WTC11 (cell line): Measurements from ENCODE around the gene CITED4. TPM values are rescaled to one million over a fixed set of nuclear protein-coding genes. Genes with fewer than 3 reads are reported as not detected.

Source experiments
- ATAC-seq: fragments of 200-7000 bp; cut with Tn5 transposase; 2 replicates; pipeline ENCODE4 v1.10.0; 2021; ENCODE audit warnings: mild to moderate bottlenecking, moderate library complexity
- CTCF ChIA-PET: fragments of 300-600 bp; sonication (Branson Sonifier 250); formaldehyde crosslinking; loops from one replicate; lab custom pipeline; 2021; ENCODE audit warnings: antibody characterized with exemption; lab: Charles Lee
- POLR2A ChIA-PET: fragments of 350-600 bp; sonication (Branson Sonifier 250); formaldehyde crosslinking; loops from one replicate; lab custom pipeline; 2021; ENCODE audit warnings: antibody characterized with exemption; lab: Charles Lee
- DNase-seq: peaks from one replicate; pipeline ENCODE4 v3.0.0; 2021; ENCODE audit warnings: low spot score
- H3K27ac Mint-ChIP-seq: 2 replicates; pipeline ENCODE4 v1.8.0; 2021; ENCODE audit warnings: mixed read lengths
- H3K27me3 Mint-ChIP-seq: 2 replicates; pipeline ENCODE4 v1.8.0; 2021; ENCODE audit warnings: low read depth, mild to moderate bottlenecking, moderate library complexity, mixed read lengths
- H3K36me3 Mint-ChIP-seq: 2 replicates; pipeline ENCODE4 v1.8.0; 2021; ENCODE audit warnings: mixed read lengths
- H3K4me1 Mint-ChIP-seq: 2 replicates; pipeline ENCODE4 v1.8.0; 2022; ENCODE audit warnings: mixed read lengths
- H3K4me3 Mint-ChIP-seq: 2 replicates; pipeline ENCODE4 v1.8.0; 2021; ENCODE audit warnings: mild to moderate bottlenecking, moderate library complexity, mixed read lengths
- H3K9me3 Mint-ChIP-seq: 2 replicates; pipeline ENCODE4 v1.8.0; 2021; ENCODE audit warnings: mixed read lengths
- CBFB ChIP-seq: sonication (generic); formaldehyde crosslinking; IDR thresholded peaks from 2 replicates; pipeline ENCODE4 v1.8.1; 2022; ENCODE audit warnings: mild to moderate bottlenecking, low read depth, missing genetic modification reagents
- ELF4 ChIP-seq: sonication (generic); formaldehyde crosslinking; IDR thresholded peaks from 2 replicates; pipeline ENCODE4 v1.8.1; 2022; ENCODE audit warnings: low read depth, mild to moderate bottlenecking, moderate library complexity, missing genetic modification reagents
- FOXJ3 ChIP-seq: sonication (generic); formaldehyde crosslinking; IDR thresholded peaks from 2 replicates; pipeline ENCODE4 v1.9.0; 2021; ENCODE audit warnings: missing genetic modification reagents, mild to moderate bottlenecking, borderline replicate concordance
- FOXP1 ChIP-seq: sonication (generic); formaldehyde crosslinking; IDR thresholded peaks from 2 replicates; pipeline ENCODE4 v1.8.0; 2022; ENCODE audit warnings: missing genetic modification reagents, mild to moderate bottlenecking, moderate library complexity, borderline replicate concordance
- GABPB1 ChIP-seq: sonication (generic); formaldehyde crosslinking; IDR thresholded peaks from 2 replicates; pipeline ENCODE4 v1.8.1; 2023; ENCODE audit warnings: mild to moderate bottlenecking, missing genetic modification reagents
- KAT7 ChIP-seq: sonication (generic); formaldehyde crosslinking; IDR thresholded peaks from 2 replicates; pipeline ENCODE4 v1.8.1; 2023; ENCODE audit warnings: missing genetic modification reagents, mild to moderate bottlenecking, borderline replicate concordance
- MLX ChIP-seq: sonication (generic); formaldehyde crosslinking; IDR thresholded peaks from 2 replicates; pipeline ENCODE4 v1.8.1; 2023; ENCODE audit warnings: mild to moderate bottlenecking, missing genetic modification reagents, moderate library complexity
- MXD4 ChIP-seq: fragments of 250-450 bp; sonication (Bioruptor Pico); IDR thresholded peaks from 2 replicates; pipeline ENCODE4 v1.8.0; 2021; ENCODE audit warnings: mild to moderate bottlenecking, moderate library complexity, borderline replicate concordance
- NR2C2 ChIP-seq: sonication (generic); formaldehyde crosslinking; IDR thresholded peaks from 2 replicates; pipeline ENCODE4 v1.8.0; 2022; ENCODE audit warnings: mild to moderate bottlenecking, missing genetic modification reagents
- OVOL2 ChIP-seq: fragments of 250-450 bp; sonication (Bioruptor Pico); IDR thresholded peaks from 2 replicates; pipeline ENCODE4 v1.9.0; 2021; ENCODE audit warnings: mild to moderate bottlenecking, borderline replicate concordance
- PREB ChIP-seq: sonication (generic); formaldehyde crosslinking; IDR thresholded peaks from 2 replicates; pipeline ENCODE4 v1.8.1; 2022; ENCODE audit warnings: mild to moderate bottlenecking, missing genetic modification reagents, moderate library complexity, borderline replicate concordance
- PRRX2 ChIP-seq: fragments of 250-450 bp; sonication (Bioruptor Pico); IDR thresholded peaks from 2 replicates; pipeline ENCODE4 v1.8.0; 2021; ENCODE audit warnings: mild to moderate bottlenecking
- RORB ChIP-seq: fragments of 250-450 bp; sonication (Bioruptor Pico); IDR thresholded peaks from 2 replicates; pipeline ENCODE4 v1.9.0; 2021; ENCODE audit warnings: mild to moderate bottlenecking
- SMAD4 ChIP-seq: sonication (generic); formaldehyde crosslinking; IDR thresholded peaks from 2 replicates; pipeline ENCODE4 v1.8.0; 2022; ENCODE audit warnings: mild to moderate bottlenecking, missing genetic modification reagents
- ZMAT4 ChIP-seq: fragments of 250-450 bp; sonication (Bioruptor Pico); IDR thresholded peaks from 2 replicates; pipeline ENCODE4 v1.9.0; 2021; ENCODE audit warnings: mild to moderate bottlenecking
- ZNF317 ChIP-seq: sonication (generic); formaldehyde crosslinking; IDR thresholded peaks from 2 replicates; pipeline ENCODE4 v1.8.1; 2023; ENCODE audit warnings: low read depth, mild to moderate bottlenecking, moderate library complexity, missing genetic modification reagents, borderline replicate concordance
- ZNF396 ChIP-seq: fragments of 250-450 bp; sonication (Bioruptor Pico); IDR thresholded peaks from 2 replicates; pipeline ENCODE4 v1.8.0; 2021; ENCODE audit warnings: mild to moderate bottlenecking, moderate library complexity, borderline replicate concordance
- ZNF425 ChIP-seq: fragments of 250-450 bp; sonication (Bioruptor Pico); conservative IDR thresholded peaks from 2 replicates; pipeline ENCODE4 v1.9.0; 2021; ENCODE audit warnings: mild to moderate bottlenecking
- ZNF532 ChIP-seq: fragments of 250-450 bp; sonication (Bioruptor Pico); IDR thresholded peaks from 2 replicates; pipeline ENCODE4 v1.9.0; 2021; ENCODE audit warnings: mild to moderate bottlenecking, borderline replicate concordance
- ZSCAN18 ChIP-seq: fragments of 250-450 bp; sonication (Bioruptor Pico); IDR thresholded peaks from 2 replicates; pipeline ENCODE4 v2.1.2; 2022; ENCODE audit warnings: mild to moderate bottlenecking, moderate library complexity
- total RNA-seq: library from RNA; stranded (reverse); gene quantifications from 3 replicates; pipeline ENCODE4 v1.2.3, GENCODE V29; 2021

The CITED4 gene
- total RNA-seq, 1 experiment from 2014 or later: 24.6 TPM

- TF ChIP-seq ZNF425 (no peak), GABPB1 (CRISPR knock-in tag) (no peak)
Measured at GRCh38 chr1:40844079-40844478, 18.1 kb downstream of the CITED4 start (continued).

GRCh38 chr1:40842691-40843090 lies 19.5 kb downstream of the CITED4 start:
- TF ChIP-seq PREB (no peak), ZNF317 (CRISPR knock-in tag) (no peak), CBFB (CRISPR knock-in tag) (no peak), MXD4 (CRISPR knock-in tag) (no peak), FOXJ3 (no peak)
- Mint-ChIP-seq H3K36me3 (peaks cover 3% of the 10 kb centered on the region; the same call in 1 of the 2 replicates), H3K4me1 (peaks cover 4% of the 10 kb centered on the region; the same call in 1 of the 2 replicates), H3K27ac (no peak overlapping the region), H3K27me3 (no peaks in the 10 kb centered on the region), H3K4me3 (no peak overlapping the region), H3K9me3 (peaks cover 11% of the 10 kb centered on the region)
- POLR2A ChIA-PET: no interaction called here
- no peak for ATAC-seq
- no peak for DNase-seq
- CTCF ChIA-PET: no interaction called here

GRCh38 chr1:40842207-40842606 lies 20.0 kb downstream of the CITED4 start:
- Mint-ChIP-seq H3K36me3 (peaks cover 3% of the 10 kb centered on the region; the same call in 1 of the 2 replicates), H3K9me3 (peaks cover 11% of the 10 kb centered on the region), H3K27me3 (no peaks in the 10 kb centered on the region), H3K4me3 (no peak overlapping the region), H3K4me1 (peaks cover 4% of the 10 kb centered on the region; the same call in 1 of the 2 replicates), H3K27ac (no peak overlapping the region)
- ATAC-seq (no peak), DNase-seq (no peak)
- ChIA-PET POLR2A (no interaction called here), CTCF (interaction anchor here (0.9 to 1.6 kb wide), 2 partner anchors 107 to 111 kb away, joined by 3 to 8 read pairs; no protein-coding TSS in a partner anchor)
- TF ChIP-seq ELF4 (CRISPR knock-in tag): no peak
- TF ChIP-seq OVOL2: no peak
- no peak for TF ChIP-seq KAT7 (CRISPR knock-in tag)
- TF ChIP-seq ZMAT4 (CRISPR knock-in tag): no peak
- no peak for TF ChIP-seq RORB
- TF ChIP-seq ZNF532 (CRISPR knock-in tag): no peak
- no peak for TF ChIP-seq SMAD4
- TF ChIP-seq PRRX2 (CRISPR knock-in tag): no peak
- TF ChIP-seq ZNF396 (CRISPR knock-in tag): no peak
- no peak for TF ChIP-seq ZSCAN18 (CRISPR knock-in tag)
- TF ChIP-seq NR2C2 (CRISPR knock-in tag): no peak
- TF ChIP-seq FOXP1: no peak
- TF ChIP-seq ZNF317 (CRISPR knock-in tag): no peak
- no peak for TF ChIP-seq MLX (CRISPR knock-in tag)
